Heart right ventricle (tissue), 16 donors: ENCODE measurements around the gene CSDE1. TPM values are rescaled to one million over a fixed set of nuclear protein-coding genes. Genes with fewer than 3 reads are reported as not detected.
"Not testable (repeated sequence)": the region's sequence is repeated elsewhere in the genome, so short reads cannot be mapped to it uniquely, and the experiment has no call there.

Experiments
- ATAC-seq, 8 donors: fragments of 200-7000 bp; cut with Tn5 transposase; one replicate each; pipeline ENCODE4 v1.9.1; 2020; ENCODE audit warnings: mild to moderate bottlenecking in 8 of 8, moderate library complexity in 8 of 8, moderate number of reproducible peaks in 1 of 8
- DNase-seq, 2 donors: peaks; one replicate each; pipeline ENCODE4 v3.0.0-alpha.2; 2020
- H3K27ac ChIP-seq, 10 donors: fragments of 200-600 bp; sonication (generic) in 2 of 10; one replicate each; pipeline versions ENCODE4 v1.5.0 to v1.8.0; 2020 to 2022; ENCODE audit warnings: mild to moderate bottlenecking in 3 of 10
- H3K27me3 ChIP-seq, 7 donors: fragments of 200-600 bp; one replicate each; pipeline ENCODE4 v1.8.0; 2021 to 2022; ENCODE audit warnings: mild to moderate bottlenecking in 2 of 7
- H3K36me3 ChIP-seq, 9 donors: fragments of 200-600 bp; sonication (generic) in 1 of 9; one replicate each; pipeline versions ENCODE4 v1.5.0 to v1.8.0; 2020 to 2022; ENCODE audit warnings: mild to moderate bottlenecking in 2 of 9
- H3K4me1 ChIP-seq, 9 donors: fragments of 200-600 bp; sonication (generic) in 1 of 9; one replicate each; pipeline versions ENCODE4 v1.5.0 to v1.8.0; 2020 to 2022; ENCODE audit warnings: mild to moderate bottlenecking in 4 of 9
- H3K4me3 ChIP-seq, 10 donors: fragments of 200-600 bp; sonication (generic) in 2 of 10; one replicate each; pipeline versions ENCODE4 v1.5.0 to v1.8.0; 2020 to 2022; ENCODE audit warnings: mild to moderate bottlenecking in 7 of 10, moderate library complexity in 2 of 10
- H3K9me3 ChIP-seq, 11 donors: fragments of 200-600 bp in 10 of 11; sonication (generic) in 2 of 11; one replicate each; pipeline versions ENCODE4 v1.5.0 to v1.8.0; 2013 to 2022; ENCODE audit warnings: mild to moderate bottlenecking in 2 of 11, control low read depth in 1 of 11, moderate library complexity in 1 of 11
- WGBS, 2 donors: extraction: QIAGEN DNeasy Blood & Tissue Kit; methylation state at CpG; one replicate each; pipeline ENCODE4 v1.1.7; 2013; ENCODE audit warnings: inconsistent platforms in 1 of 2; 5-methylcytosine and 5-hydroxymethylcytosine counted together
- intact Hi-C, 10 donors: fragments of 100-400 bp; cut with DNase I; formaldehyde crosslinking; loops; one replicate each; pipeline versions ENCODE4 v1.11.1 to v1.14.2; 2022
- polyA plus RNA-seq, 2 donors: library from polyadenylated mRNA; stranded (reverse); fragments of 200-250 nt; gene quantifications; one replicate each; pipeline ENCODE4 v1.2.3, GENCODE V29; 2013
- total RNA-seq, 10 donors: library from RNA; stranded (reverse); fragmentation: NEBNext Ultra II Directional in 3 of 10; extraction: Animal tissue kit (Norgen Biotek cat#: 25700) in 3 of 10; gene quantifications; one replicate each; pipeline versions ENCODE4 v1.2.1 to v1.2.4, GENCODE V29; 2021 to 2023
- TF ChIP-seq, protein P1 (sequence below), 9 donors: fragments of 200-600 bp; sonication (generic) in 2 of 9; IDR thresholded peaks; one replicate each; pipeline versions ENCODE4 v1.5.0 to v1.8.0; 2021 to 2022; ENCODE audit warnings: antibody characterized with exemption in 9 of 9, mild to moderate bottlenecking in 5 of 9, moderate library complexity in 1 of 9
- donor health status: Arrhythmogenic right ventricular cardiomyopathy.
- donor health status: ischemic (EF 13 %, LVEDD 7.1; RV severe dilation, severe dysfunction).
- donor health status: healthy with polysubstance abuse.
- donor health status: DM: no; HTN: yes; CAD: no.
- donor health status: DM: no; HTN: no; CAD: no.
- donor health status: ischemic (EF 25% LVEDD 6.9; RV normal size, moderate dysfunction).
- donor health status: ischemic (EF 25% LVEDD 5.7; RV mildly dilated, moderate dysfunction).
- donor health status: healthy.
- donor health status: DM: yes; HTN: yes; CAD: no.
- donor health status: Ischemic cardiomyopathy.
- donor health status: ischemic (EF 35%, LVEDD 5.7; RV mildly dilated, moderate dysfunction).
- donor health status: nonischemic (EF 11% LVEDD 7.7; RV severe dilation, severe dysfunction).
- donor health status: DM: yes; HTN: yes; CAD: no.
- donor health status: PGD.
- donor health status: ischemic (EF 29% LVEDD 5.4; RV normal size, mild dysfunction).
- donor health status: nonischemic (EF 23%, LVEDD 6.1; RV moderate dilation, normal function).

Gene CSDE1
- total and polyA plus RNA-seq, 12 donors, result 137 to 1,012 (median 867) TPM

GRCh38 chr1:114782476-114782875, 24.7 kb upstream of the CSDE1 start:
- Histone ChIP-seq H3K27ac (no peak overlapping the region), H3K4me3 (no peak overlapping the region), H3K36me3 (peaks cover 0 to 18% (median 0%) of the 10 kb centered on the region in 9 donors), H3K9me3 (peaks cover 0 to 16% (median 0%) of the 10 kb centered on the region in 11 donors), H3K27me3 (peaks cover 0 to 11% (median 6%) of the 10 kb centered on the region in 7 donors), H3K4me1 (peaks cover 0 to 22% (median 13%) of the 10 kb centered on the region in 9 donors)
- 78 to 82% methylated on average over 5 of the region's 5 CpGs for WGBS, 2 donors
- TF ChIP-seq, protein P1, sequence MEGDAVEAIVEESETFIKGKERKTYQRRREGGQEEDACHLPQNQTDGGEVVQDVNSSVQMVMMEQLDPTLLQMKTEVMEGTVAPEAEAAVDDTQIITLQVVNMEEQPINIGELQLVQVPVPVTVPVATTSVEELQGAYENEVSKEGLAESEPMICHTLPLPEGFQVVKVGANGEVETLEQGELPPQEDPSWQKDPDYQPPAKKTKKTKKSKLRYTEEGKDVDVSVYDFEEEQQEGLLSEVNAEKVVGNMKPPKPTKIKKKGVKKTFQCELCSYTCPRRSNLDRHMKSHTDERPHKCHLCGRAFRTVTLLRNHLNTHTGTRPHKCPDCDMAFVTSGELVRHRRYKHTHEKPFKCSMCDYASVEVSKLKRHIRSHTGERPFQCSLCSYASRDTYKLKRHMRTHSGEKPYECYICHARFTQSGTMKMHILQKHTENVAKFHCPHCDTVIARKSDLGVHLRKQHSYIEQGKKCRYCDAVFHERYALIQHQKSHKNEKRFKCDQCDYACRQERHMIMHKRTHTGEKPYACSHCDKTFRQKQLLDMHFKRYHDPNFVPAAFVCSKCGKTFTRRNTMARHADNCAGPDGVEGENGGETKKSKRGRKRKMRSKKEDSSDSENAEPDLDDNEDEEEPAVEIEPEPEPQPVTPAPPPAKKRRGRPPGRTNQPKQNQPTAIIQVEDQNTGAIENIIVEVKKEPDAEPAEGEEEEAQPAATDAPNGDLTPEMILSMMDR (IDR thresholded peaks at IDR 0.05), result no peak
- DNase-seq, result no peak
- intact Hi-C loops, result loop anchor here in 1 of 10 donors (5.0 kb wide), 1 partner anchor 65 kb away; the partner anchor contains the start of gene NRAS
- ATAC-seq, result no peak

GRCh38 chr1:114780344-114781226, 22.8 kb upstream of the CSDE1 start, which contains the start of gene SIKE1:
Gene SIKE1 (minus strand): TSS chr1:114780685. CDS start chr1:114780607, 78 bp downstream.
- peaks cover 0 to 8% (median 3%) of the 10 kb centered on the region in 7 donors for H3K27me3 ChIP-seq
- H3K27ac ChIP-seq, result peak within 1 kb of the TSS; percentile 30 to 92 (median 88)
- peaks cover 0 to 22% (median 13%) of the 10 kb centered on the region in 9 donors for H3K4me1 ChIP-seq
- H3K4me3 ChIP-seq, result peak within 1 kb of the TSS; percentile 68 to 95 (median 78)
- H3K9me3 ChIP-seq, result peaks cover 0 to 3% (median 0%) of the 10 kb centered on the region in 11 donors
- peak; percentile 95 to 99 (median 99) for ATAC-seq
- DNase-seq, result peak; percentile 89 to 92
- TF ChIP-seq, protein P1 (IDR thresholded peaks at IDR 0.05), result peak in 3 of 9 donors; percentile 19 to 31 (median 27)
- 16 to 19% methylated on average over 53 of the region's 53 CpGs for WGBS, 2 donors
- intact Hi-C loops, result loop anchor here in 2 of 10 donors (2.0 to 5.0 kb wide), 2 partner anchors 63 to 64 kb away; partner anchors contain the start of gene NRAS (in 2 of the 2)
- peaks cover 0 to 36% (median 5%) of the 10 kb centered on the region in 9 donors for H3K36me3 ChIP-seq

DNA sequence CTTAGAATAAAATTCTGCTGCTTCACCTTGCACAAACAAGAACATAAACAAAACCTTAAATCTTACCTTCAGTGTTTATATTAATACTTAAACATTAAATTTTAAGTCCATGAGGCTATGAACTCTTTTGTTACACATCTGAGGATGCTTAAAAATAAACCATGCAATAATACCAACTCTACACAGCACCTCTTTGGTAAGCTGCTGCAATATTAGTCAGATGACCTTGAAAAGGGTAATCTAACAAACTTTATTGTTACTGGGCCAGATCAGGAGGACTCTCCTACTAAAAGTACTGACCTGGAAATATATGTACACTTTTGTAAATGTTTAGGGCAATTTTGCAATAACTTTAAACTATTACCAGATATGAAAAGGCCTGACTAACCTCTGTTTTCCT, 21.9 kb upstream of the CSDE1 start:
- DNase-seq (no peak), ATAC-seq (peak in 1 of 8 donors; percentile 25)
- Histone ChIP-seq H3K36me3 (peaks cover 0 to 45% (median 12%) of the 10 kb centered on the region in 9 donors), H3K27me3 (peaks cover 0 to 2% (median 0%) of the 10 kb centered on the region in 7 donors), H3K9me3 (no peaks in the 10 kb centered on the region), H3K4me1 (peaks cover 0 to 22% (median 13%) of the 10 kb centered on the region in 9 donors), H3K4me3 (peak overlapping the region; percentile 68 to 95 (median 78)), H3K27ac (peak overlapping the region; percentile 30 to 92 (median 88))
- intact Hi-C loops, result loop anchor here in 2 of 10 donors (2.0 to 5.0 kb wide), 2 partner anchors 62 to 63 kb away; partner anchors contain the start of gene NRAS (in 2 of the 2)
- TF ChIP-seq, protein P1 (IDR thresholded peaks at IDR 0.05), result no peak

- H3K4me3 ChIP-seq, H3K9me3 ChIP-seq, H3K27ac ChIP-seq, intact Hi-C loops, ATAC-seq, DNase-seq, H3K27me3 ChIP-seq: not testable (repeated sequence)
- Histone ChIP-seq H3K36me3 (peaks cover 0 to 75% (median 18%) of the 10 kb centered on the region in 9 donors), H3K4me1 (peaks cover 0 to 22% (median 13%) of the 10 kb centered on the region in 9 donors)
- WGBS, 2 donors, result 96 to 99% methylated on average over 3 of the region's 4 CpGs
These were observed 18.9 kb upstream of the CSDE1 start for GRCh38 chr1:114776726-114777125.
